NT2/D1 (cell line): ENCODE results near the gene EIF4E.

Experiments used
- SUZ12 ChIP-seq: IDR thresholded peaks from 2 replicates; pipeline ENCODE4 v1.6.1; 2011; ENCODE audit not compliant: insufficient read length, insufficient read depth; ENCODE audit errors: extremely low read depth
- YY1 ChIP-seq: IDR thresholded peaks from 2 replicates; pipeline ENCODE4 v1.6.1; 2011; ENCODE audit not compliant: insufficient read length, insufficient read depth
- ZNF274 ChIP-seq: IDR thresholded peaks from 2 replicates; pipeline ENCODE4 v1.6.1; 2011; ENCODE audit warnings: mild to moderate bottlenecking, low read depth, low read length

DNA sequence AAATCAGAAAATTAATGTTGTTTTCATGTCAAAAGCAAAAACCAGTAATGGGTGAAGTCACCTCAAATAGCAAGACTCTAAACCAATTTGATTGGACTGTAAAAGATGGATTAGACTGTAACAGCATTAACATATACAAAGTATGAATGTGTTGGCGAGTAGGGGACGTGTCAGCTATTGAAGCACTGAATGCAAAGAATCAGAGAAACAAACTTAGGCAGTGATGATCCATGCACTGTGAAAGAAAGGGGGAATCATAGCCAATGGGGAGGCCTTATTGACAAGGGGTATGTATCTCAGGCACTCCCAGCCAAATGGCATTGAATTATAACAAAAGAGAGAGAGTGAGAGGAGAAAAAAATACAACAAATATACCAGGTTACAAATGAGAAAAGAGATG is 30.5 kb upstream of the EIF4E start:
- TF ChIP-seq YY1, result no peak
- no peak for TF ChIP-seq ZNF274
- TF ChIP-seq SUZ12, result no peak
